HG03064 (cell line): Measurements from ENCODE around the gene ERH.

Source experiments
- ATAC-seq: cut with Tn5 transposase; IDR thresholded peaks from one replicate; pipeline ENCODE4 v1.9.1; 2021; ENCODE audit warnings: low read depth; ENCODE audit not compliant: unreplicated experiment

Gene ERH

DNA sequence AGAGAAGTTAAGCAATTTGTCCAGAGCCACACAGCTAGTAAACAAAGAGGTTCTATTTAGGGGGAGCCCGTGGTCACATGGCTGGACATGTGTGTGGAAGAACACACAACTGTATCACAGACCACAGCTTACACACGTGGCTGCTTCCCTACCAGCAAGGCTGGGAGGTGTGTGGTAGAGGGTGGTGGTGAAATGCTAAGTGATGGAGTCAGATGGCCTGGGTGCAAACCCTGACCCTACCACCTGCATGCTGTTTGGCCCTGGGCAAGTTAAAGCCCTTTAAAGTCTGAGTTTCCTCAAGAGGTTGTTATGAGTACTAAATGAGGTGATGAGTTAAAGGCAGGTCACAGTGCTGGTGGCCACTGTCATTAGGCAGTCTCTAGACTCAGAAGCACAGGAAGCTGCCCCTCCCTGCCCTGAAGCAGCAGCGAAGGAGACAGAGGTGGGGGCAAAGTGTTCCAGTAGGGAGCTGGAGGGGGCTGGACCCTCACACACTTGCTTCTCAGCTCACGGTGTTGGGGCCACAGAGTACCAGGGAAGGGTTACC lies 64.2 kb downstream of the ERH start:
- ATAC-seq, result no peak

DNA sequence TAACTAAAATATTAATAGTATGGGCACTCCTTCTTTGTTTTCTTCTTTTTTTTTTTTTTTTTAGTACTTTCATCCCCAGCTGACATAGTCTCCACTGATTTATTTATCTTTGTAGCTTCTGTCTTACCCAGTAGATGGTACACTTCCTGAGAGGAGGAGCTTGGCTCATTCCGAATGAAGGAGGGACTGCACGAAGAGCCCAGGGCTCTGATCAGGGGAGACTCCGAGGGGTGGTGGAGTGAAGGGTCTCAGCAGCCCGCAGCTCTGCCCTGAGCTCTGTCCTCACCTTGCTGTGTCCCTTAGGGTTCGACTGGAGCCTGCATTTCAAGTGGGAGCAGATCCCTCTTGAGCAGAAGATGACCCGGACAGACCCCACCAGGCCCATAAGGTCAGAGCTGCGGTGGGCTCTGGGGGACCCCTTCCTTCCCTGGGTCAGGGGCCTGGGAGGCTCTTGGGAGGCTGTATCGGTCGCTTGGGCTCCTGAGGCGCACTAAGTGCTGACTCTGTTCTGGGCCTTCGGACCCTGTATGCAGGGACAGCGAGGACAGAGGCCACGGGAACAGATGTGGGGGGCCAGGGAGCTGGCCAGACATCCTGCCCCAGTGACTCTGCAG lies 65.2 kb downstream of the ERH start:
- ATAC-seq, result no peak

DNA sequence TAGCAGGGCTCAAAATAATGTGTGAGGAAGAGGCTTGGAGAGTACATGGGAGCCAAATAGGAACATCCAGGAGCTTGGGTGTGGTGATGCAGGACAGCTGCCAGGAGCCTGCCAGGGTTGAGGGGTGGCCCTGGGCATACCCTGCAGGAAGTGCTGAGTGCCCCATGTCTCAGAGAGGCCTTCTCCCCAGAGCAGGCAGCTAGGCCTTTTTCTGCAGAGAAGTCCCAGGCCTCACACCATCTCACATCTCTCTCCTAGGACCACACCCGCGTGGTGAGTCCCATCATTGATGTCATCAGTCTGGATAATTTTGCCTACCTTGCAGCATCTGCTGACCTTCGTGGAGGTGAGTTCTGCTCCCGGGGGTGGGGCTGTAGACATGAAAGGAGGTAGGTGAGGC lies 66.9 kb downstream of the ERH start:
- no peak for ATAC-seq
